Head of caudate nucleus (tissue), 42 donors: Measurements from ENCODE around the gene ZBTB24.

Experiments used
- DNase-seq, 42 donors: peaks; one replicate each; pipeline versions ENCODE4 v3.0.0 to v3.0.0-alpha.2; 2020 to 2021; ENCODE audit warnings: mixed read lengths in 7 of 42
- intact Hi-C: fragments of 100-400 bp; cut with DNase I; formaldehyde crosslinking; loops from one replicate; pipeline ENCODE4 v1.15.0; 2022

Gene ZBTB24

GRCh38 chr6:109506314-109506713, 23.3 kb upstream of the ZBTB24 start:
- DNase-seq, result no peak
- intact Hi-C loops, result no loop called here

DNA sequence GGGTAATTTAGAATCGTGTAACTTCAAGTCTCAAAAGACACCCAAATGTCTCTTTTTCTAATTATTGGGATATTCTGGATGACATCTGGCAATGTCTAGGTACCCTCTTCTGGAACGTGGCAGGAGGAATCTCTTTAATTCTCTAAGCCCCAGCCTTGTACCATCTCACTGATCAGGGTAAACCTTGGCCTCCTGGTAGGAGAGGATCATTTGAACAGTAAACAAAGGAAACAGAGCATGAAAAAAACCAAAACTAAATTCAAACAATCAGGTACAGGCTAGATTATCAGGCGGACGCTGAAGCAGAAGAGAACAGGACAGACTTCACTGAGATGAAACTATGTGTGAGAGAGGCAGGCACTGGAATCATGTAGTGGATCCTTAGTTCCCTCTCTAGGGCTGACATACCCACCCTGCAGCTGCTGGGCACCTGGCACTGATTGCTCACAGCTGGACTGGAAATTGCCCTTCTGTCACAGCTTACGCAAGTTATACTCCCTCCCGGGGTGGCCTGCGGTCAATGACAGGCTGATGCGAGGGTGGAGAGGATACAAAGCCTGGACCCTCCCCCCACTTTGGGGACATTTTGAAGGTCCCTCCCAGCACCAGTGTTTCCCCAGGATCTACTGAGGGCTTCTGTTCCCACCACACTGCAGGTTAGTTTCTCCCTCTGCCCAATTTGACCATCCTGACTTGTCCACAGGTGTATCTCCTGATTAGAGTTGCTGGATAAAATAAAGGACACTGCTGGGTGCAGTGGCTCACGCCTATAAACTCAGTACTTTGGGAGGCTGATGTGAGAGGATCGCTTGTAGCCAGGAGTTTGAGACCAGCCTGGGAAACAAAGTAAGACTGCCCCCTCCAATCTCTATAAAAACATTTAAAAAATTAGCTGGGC, 20.6 kb upstream of the ZBTB24 start:
- no peak for DNase-seq

DNA sequence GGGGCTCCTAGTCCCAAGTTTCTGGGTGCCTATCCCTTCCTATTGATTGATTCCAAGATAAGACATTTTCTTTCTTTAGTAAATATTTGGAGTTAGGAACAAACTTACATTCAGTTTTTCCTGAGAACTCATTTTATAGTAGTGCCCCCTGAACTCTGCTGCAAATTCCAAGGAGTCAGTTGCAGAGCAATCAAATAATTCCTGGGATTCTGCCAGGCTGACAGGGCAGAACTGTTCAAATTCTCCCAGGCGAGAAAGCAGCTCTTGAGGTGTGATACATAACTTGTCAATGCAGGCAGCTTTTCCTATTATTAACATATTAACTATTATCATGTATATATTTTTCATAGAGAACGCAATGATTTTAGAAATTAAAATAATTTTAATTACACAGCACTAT, 15.9 kb upstream of the ZBTB24 start:
- intact Hi-C loops, result no loop called here
- no peak for DNase-seq

More for the DNA sequence above, 20.6 kb upstream of the ZBTB24 start:
- intact Hi-C loops, result no loop called here

- intact Hi-C loops, result no loop called here
- no peak for DNase-seq
Measured at GRCh38 chr6:109498052-109498451, 15.0 kb upstream of the ZBTB24 start.

DNA sequence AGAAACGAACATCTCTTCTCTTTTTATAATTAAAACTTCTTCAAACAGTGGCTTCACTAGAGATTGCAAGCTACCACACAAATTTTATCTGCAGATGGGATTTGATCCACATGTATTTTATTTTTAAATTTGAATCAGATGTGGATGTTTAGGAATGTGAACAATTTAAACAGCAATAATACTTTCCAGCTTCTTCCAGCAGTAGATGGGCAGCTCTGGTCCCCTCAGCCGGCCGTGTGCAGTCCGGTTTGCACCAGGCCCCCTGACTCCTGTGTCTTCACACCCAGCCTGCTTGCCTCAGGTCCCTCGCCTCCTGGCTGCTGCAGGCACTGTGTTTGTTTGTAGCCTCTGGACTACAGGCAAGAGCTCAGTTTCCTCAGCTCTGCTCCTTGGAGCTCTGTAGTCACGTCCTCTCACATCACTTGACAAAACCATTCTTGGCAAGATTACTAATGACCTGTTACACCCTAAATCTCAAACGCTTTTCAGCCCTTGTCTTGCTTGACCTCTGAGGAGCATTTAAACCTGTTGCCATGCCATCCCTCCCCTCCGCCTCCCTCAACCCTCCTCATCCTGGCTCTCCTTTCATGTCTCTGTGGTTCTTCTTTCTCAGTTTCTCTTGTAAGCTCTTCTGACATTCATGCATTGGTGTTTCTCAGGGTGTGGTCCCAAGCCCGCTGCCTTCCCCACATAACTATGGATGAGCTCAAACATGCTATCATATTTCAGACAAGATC, 13.2 kb upstream of the ZBTB24 start:
- intact Hi-C loops, result no loop called here
- DNase-seq, result no peak

DNA sequence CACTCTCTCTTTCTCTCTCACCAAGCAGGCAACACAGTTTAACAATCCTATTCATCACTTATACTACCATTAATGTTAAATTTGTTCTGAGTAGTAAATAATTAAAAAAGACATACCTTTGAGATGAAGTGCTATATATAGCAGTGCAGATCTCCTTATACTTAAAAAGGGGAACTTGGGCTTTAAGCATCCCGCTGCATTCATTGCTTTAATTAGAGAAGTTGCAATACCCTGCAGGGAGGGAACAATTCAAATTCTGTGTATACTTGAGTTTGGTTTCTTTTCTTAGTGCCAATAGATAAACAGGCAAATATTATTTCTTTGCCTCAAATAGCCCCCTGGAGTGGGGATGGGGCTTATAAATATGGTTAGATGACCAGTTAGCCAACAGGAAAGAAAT, 10.8 kb upstream of the ZBTB24 start:
- no peak for DNase-seq
- intact Hi-C loops, result no loop called here

DNA sequence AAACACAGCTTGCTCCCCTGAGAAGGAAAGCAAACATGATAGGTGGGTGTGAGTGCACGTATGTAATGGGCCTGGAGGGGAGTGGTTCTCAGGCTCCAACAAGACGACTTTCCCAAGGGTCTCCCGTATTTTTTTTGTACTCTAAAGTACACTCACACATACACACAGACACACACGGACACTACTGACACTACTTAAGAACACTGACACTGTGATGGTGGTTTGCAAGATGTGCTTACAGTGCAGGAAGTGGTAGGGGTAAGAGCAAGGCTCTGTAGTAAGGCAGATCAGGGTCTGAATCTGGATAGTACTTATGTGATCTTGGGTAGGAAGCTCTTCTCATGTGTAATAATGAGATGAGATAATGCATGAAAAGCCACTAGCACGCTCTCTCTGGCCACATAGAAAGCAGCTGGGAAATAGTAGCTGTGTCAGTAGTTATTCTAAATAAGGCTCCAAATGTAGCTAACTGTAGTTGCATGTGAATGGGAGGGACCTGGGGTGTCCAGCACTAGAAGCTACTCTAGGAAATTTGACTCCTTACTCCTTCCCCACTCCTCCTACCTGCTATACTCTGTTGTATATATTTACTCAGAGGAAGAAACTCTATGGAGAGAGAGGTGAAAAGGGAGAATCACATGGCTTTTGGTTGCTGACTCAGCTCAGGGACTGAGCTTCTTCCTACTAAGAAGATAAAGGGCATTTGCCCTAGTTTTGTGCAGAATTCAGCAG, 8.4 kb upstream of the ZBTB24 start:
- intact Hi-C loops, result no loop called here
- peak in 3 of 42 donors; percentile 19 to 52 (median 51) for DNase-seq

DNA sequence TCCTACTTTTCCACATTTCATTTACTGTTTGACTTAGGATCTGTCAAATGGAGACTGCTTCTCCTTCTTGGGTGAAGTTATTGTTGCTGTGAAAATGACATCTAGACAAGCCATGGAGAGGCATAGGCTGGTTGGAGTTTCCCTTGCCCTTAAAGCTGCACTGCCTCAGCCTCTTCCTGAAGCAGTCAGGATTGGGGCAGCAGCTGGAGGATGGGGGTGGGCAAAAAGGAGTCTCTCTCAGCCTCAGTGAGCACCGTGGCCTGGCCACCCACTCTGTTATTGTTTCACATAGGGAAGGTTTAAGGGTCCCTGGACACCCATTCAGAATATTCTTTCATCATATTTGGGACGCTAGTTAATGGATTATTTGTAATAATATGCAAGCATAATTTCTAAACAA, 7.7 kb upstream of the ZBTB24 start:
- no peak for DNase-seq
- intact Hi-C loops, result no loop called here

GRCh38 chr6:109488001-109488400, 5.0 kb upstream of the ZBTB24 start:
- intact Hi-C loops, result no loop called here

GRCh38 chr6:109486068-109486467, 3.0 kb upstream of the ZBTB24 start:
- intact Hi-C loops, result no loop called here
- no peak for DNase-seq

More at GRCh38 chr6:109488001-109488400, 5.0 kb upstream of the ZBTB24 start:
- no peak for DNase-seq

GRCh38 chr6:109485266-109485935, 2.4 kb upstream of the ZBTB24 start:
- intact Hi-C loops, result no loop called here
- no peak for DNase-seq

DNA sequence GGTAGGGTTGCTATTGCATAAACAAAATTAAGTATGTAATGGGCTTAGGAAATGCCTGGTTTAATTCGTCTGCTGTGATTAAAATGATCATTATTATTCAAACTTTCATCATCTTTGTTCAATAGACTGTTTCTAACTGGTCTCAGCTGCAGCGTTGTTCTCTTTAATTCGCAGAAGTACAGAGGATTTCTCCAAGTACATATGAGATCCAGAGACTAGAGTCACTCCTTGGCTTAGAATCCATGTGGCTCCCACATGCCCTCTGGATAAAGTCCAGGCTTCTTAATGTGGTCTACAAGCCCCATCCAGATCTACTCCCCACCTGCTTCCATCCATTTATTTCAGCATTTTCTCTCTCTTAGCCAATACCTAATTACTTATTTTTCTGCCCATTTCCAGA, 1.1 kb upstream of the ZBTB24 start:
- DNase-seq, result no peak
- intact Hi-C loops, result no loop called here

DNA sequence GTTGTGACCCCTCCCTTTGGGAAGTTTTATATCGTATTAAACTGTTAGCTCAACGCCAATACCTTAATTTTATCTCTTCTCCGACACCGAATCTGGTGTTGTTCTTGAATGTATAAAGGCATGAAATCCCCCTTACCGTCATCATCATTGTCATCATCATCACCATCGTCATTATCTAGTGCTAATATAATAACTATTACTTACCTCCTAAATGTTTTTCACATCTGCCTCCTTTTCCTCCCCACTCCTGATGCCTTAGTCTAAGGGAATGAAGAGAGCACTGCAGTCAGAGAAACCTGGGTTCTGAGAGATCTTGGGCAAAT, 677 bp upstream of the ZBTB24 start:
- intact Hi-C loops, result no loop called here
- DNase-seq, result no peak

- intact Hi-C loops, result no loop called here
- DNase-seq, result no peak
Measured at GRCh38 chr6:109480993-109481480, 2.0 kb downstream of the ZBTB24 start.

GRCh38 chr6:109478841-109479624, 4.0 kb downstream of the ZBTB24 start:
- no peak for DNase-seq
- intact Hi-C loops, result no loop called here

DNA sequence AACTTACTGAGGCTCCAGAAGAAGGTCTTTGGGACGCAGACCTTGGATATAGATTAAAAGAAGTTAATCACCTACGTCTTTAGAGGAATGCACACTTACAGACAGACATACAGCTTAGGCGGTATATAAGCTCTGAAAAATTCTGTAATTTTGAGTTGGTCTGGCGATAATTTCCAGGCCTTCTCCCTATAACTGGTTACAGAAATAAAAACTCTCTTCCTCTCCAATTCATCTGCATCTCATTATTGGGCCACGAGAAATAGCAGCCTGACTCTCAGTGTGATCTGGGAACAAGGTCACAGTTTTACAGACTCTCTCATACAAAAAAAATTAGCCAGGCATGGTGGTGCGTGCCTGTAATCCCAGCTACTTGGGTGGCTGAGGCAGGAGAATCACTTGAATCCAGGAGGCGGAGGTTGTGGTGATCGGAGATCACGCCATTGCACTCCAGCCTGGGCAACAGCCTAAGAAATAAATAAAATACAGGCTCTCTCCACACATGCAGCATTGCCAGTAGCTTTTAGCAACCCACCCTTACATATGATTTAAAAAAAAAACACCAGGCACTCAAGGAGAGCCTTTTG, 4.7 kb downstream of the ZBTB24 start:
- DNase-seq, result no peak
- intact Hi-C loops, result no loop called here

- intact Hi-C loops, result no loop called here
- no peak for DNase-seq
Measured at GRCh38 chr6:109477725-109478124, 5.3 kb downstream of the ZBTB24 start.

- no peak for DNase-seq
- intact Hi-C loops, result no loop called here
Measured at GRCh38 chr6:109477184-109477583, 5.8 kb downstream of the ZBTB24 start.
